Spleen (tissue), 3 donors: ENCODE measurements around the gene S1PR3.

Experiments
- POLR2A ChIP-seq, 3 donors: fragments of 450-650 bp; IDR thresholded peaks; one replicate each; pipeline ENCODE4 v1.5.1; 2017; ENCODE audit warnings: antibody characterized with exemption in 3 of 3, mild to moderate bottlenecking in 1 of 3
- POLR2AphosphoS5 ChIP-seq, 3 donors: sonication (generic); formaldehyde crosslinking; IDR thresholded peaks; one replicate each; pipeline ENCODE4 v1.5.1; 2017; ENCODE audit warnings: antibody characterized with exemption in 3 of 3

GRCh38 chr9:89010056-89010455 is 18.8 kb downstream of the S1PR3 start:
- no peak for TF ChIP-seq POLR2A (IDR thresholded peaks at IDR 0.05)
- TF ChIP-seq POLR2AphosphoS5 (IDR thresholded peaks at IDR 0.05), result no peak
